ENCODE results near the gene MIOS.

GRCh38 chr7:7614018-7614741, 47.5 kb downstream of the MIOS start:
- TF ChIP-seq CTCF (IDR thresholded peaks at IDR 0.05; ENCODE audit: low read depth, low read length, missing input control) (no peak), GABPA (IDR thresholded peaks at IDR 0.05 in 1 of 2, conservative IDR thresholded peaks at IDR 0.05 in 1 of 2) (no peak)
